Endodermal cell (in vitro differentiated cells): ENCODE data around the gene ADCY3. TPM values are rescaled to one million over a fixed set of nuclear protein-coding genes. Genes with fewer than 3 reads are reported as not detected.

Experiments
- DNase-seq: peaks from one replicate; pipeline ENCODE4 v3.0.0-alpha.2; 2017
- H3K27ac ChIP-seq: 2 replicates; pipeline ENCODE4 v1.5.1; 2013; ENCODE audit warnings: mild to moderate bottlenecking, low read depth, low read length, moderate library complexity
- H3K27me3 ChIP-seq: 2 replicates; pipeline ENCODE4 v1.6.1; 2013; ENCODE audit warnings: mild to moderate bottlenecking, low read length, moderate library complexity; ENCODE audit not compliant: insufficient read depth, control insufficient read depth, poor library complexity, severe bottlenecking
- H3K36me3 ChIP-seq: 2 replicates; pipeline ENCODE4 v1.7.0; 2013; ENCODE audit warnings: mild to moderate bottlenecking, low read length, moderate library complexity; ENCODE audit not compliant: control insufficient read depth, insufficient read depth
- H3K4me1 ChIP-seq: one replicate; pipeline ENCODE4 v1.7.0; 2013; ENCODE audit warnings: low read length; ENCODE audit not compliant: control insufficient read depth, insufficient read depth
- H3K4me3 ChIP-seq: 2 replicates; pipeline ENCODE4 v1.5.1; 2013; ENCODE audit warnings: mild to moderate bottlenecking, low read length, moderate library complexity
- H3K9ac ChIP-seq: 2 replicates; pipeline ENCODE4 v1.6.1; 2013; ENCODE audit warnings: mild to moderate bottlenecking, low read length, moderate library complexity; ENCODE audit not compliant: poor library complexity, severe bottlenecking; ENCODE audit errors: extremely low read depth
- H3K9me3 ChIP-seq: 2 replicates; pipeline ENCODE4 v1.6.1; 2013; ENCODE audit warnings: mild to moderate bottlenecking, low read length, moderate library complexity; ENCODE audit not compliant: control insufficient read depth
- H3K27ac Mint-ChIP-seq: 2 replicates; pipeline ENCODE4 v1.8.0; 2020; ENCODE audit warnings: mixed read lengths
- H3K27me3 Mint-ChIP-seq: 2 replicates; pipeline ENCODE4 v1.8.0; 2021; ENCODE audit warnings: mild to moderate bottlenecking, mixed read lengths; ENCODE audit not compliant: insufficient read depth
- H3K36me3 Mint-ChIP-seq: 2 replicates; pipeline ENCODE4 v1.8.0; 2020; ENCODE audit warnings: low read depth, mixed read lengths
- H3K4me1 Mint-ChIP-seq: 2 replicates; pipeline ENCODE4 v1.8.0; 2020; ENCODE audit warnings: mixed read lengths
- H3K4me3 Mint-ChIP-seq: 2 replicates; pipeline ENCODE4 v1.8.0; 2020; ENCODE audit warnings: mild to moderate bottlenecking, moderate library complexity, mixed read lengths
- H3K9me3 Mint-ChIP-seq: 2 replicates; pipeline ENCODE4 v1.8.0; 2020; ENCODE audit warnings: mild to moderate bottlenecking, mixed read lengths
- CTCF ChIP-seq: fragments of 200-600 bp; sonication (generic); conservative IDR thresholded peaks from 2 replicates; pipeline ENCODE4 v1.5.0; 2021; ENCODE audit warnings: antibody characterized with exemption, mild to moderate bottlenecking
- WGBS, 2 experiments: methylation state at CpG; one replicate each; pipeline versions ENCODE4 v1.1.5 to v1.1.7; 2013; ENCODE audit warnings: missing lambda C conversion rate in 2 of 2, mixed read lengths in 1 of 2; ENCODE audit not compliant: insufficient coverage in 1 of 2, insufficient read length in 1 of 2; 5-methylcytosine and 5-hydroxymethylcytosine counted together
- total RNA-seq, 2 donors: library from RNA; stranded (reverse); fragmentation: NEBNext Ultra II Directional in 1 of 2; extraction: Animal tissue kit (Norgen Biotek cat#: 25700) in 1 of 2; gene quantifications; 2 replicates in 1 of 2; 3 replicates in 1 of 2; pipeline ENCODE4 v1.2.1, GENCODE V29; 2021

The ADCY3 gene
- total RNA-seq, 2 donors from 2014 or later, result 29.8 to 41.2 TPM

- no peaks in the 10 kb centered on the region for H3K27me3 Mint-ChIP-seq
- H3K4me3 Mint-ChIP-seq, result no peak overlapping the region
- no peaks in the 10 kb centered on the region for H3K36me3 ChIP-seq
- no peak for DNase-seq
- no peaks in the 10 kb centered on the region for H3K9me3 Mint-ChIP-seq
- 93 to 94% methylated on average over 16 to 23 of the region's 23 CpGs for WGBS, 2 experiments
- no peak overlapping the region for H3K9ac ChIP-seq
- no peak overlapping the region for H3K4me3 ChIP-seq
- H3K27ac ChIP-seq, result no peak overlapping the region
- no peaks in the 10 kb centered on the region for H3K27me3 ChIP-seq
- no peaks in the 10 kb centered on the region for H3K4me1 Mint-ChIP-seq
- TF ChIP-seq CTCF, result no peak
- H3K4me1 ChIP-seq, result no peaks in the 10 kb centered on the region
- H3K9me3 ChIP-seq, result no peaks in the 10 kb centered on the region
- H3K36me3 Mint-ChIP-seq, result peaks cover 14% of the 10 kb centered on the region
- H3K27ac Mint-ChIP-seq, result no peak overlapping the region
Measured at GRCh38 chr2:24903161-24904103, 16.6 kb downstream of the ADCY3 start.

- H3K27ac ChIP-seq, result no peak overlapping the region
- H3K9me3 Mint-ChIP-seq, result peaks cover 23% of the 10 kb centered on the region
- no peak overlapping the region for H3K27ac Mint-ChIP-seq
Measured at GRCh38 chr2:24899361-24899910, 20.6 kb downstream of the ADCY3 start.

More at GRCh38 chr2:24899361-24899910, 20.6 kb downstream of the ADCY3 start:
- TF ChIP-seq CTCF, result no peak
- Histone ChIP-seq H3K36me3 (no peaks in the 10 kb centered on the region), H3K9me3 (peaks cover 21% of the 10 kb centered on the region), H3K4me1 (no peaks in the 10 kb centered on the region), H3K9ac (no peak overlapping the region), H3K27me3 (no peaks in the 10 kb centered on the region), H3K4me3 (no peak overlapping the region)
- peaks cover 46% of the 10 kb centered on the region for H3K36me3 Mint-ChIP-seq
- no peak for DNase-seq
- H3K27me3 Mint-ChIP-seq, result no peaks in the 10 kb centered on the region
- H3K4me3 Mint-ChIP-seq, result no peak overlapping the region
- no peaks in the 10 kb centered on the region for H3K4me1 Mint-ChIP-seq
- WGBS, 2 experiments, result 89 to 95% methylated on average over 4 to 7 of the region's 7 CpGs
